ENCODE measurements around the gene USP53.
A peak's percentile ranks its signal among the peaks of the same experiment; 100 is the strongest.
"Not testable (repeated sequence)": the region's sequence is repeated elsewhere in the genome, so short reads cannot be mapped to it uniquely, and the experiment has no call there.

Gene USP53

GRCh38 chr4:119229908-119230687, 17.6 kb downstream of the USP53 start:
- no peak for DNase-seq

GRCh38 chr4:119231491-119231890, 19.0 kb downstream of the USP53 start:
- no peak for DNase-seq

DNA sequence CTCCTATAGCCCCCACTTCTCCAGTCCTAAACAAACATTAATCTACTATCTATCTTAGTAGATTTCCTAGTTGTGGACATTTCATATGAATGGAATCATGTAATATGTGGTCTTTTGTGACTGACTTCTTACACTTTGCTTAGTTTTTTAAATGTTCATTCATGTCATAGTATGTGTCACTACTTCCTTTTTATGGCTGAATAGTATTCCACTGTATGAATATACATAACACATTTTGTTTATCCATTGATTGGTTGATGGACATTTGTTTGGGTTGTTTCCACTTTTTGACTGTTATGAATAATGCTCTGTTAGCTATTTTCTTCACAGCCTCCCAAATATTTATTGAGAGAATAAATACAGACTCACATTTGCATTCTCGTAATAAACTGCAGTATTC, 19.8 kb downstream of the USP53 start:
- DNase-seq = no peak

DNA sequence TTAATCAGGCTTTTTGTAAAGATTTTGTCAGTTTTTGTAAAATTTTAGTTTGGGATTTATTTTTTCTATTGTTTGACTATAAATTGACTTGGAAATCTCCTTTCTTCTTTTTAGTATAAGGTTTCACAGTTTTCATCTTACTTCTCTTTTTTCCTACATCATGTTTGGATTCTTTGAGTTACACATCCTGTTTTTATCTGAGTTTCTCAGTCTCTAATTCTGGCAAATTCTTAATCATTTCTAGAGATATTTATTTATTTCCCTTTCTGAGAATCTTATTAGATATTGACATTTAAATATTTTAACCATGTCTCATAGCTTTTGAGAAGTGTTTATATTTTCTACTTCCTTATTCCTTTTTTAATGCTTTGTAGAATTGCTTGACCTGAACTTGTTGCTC, 20.7 kb downstream of the USP53 start:
- DNase-seq = no peak

- DNase-seq = no peak
Measured at GRCh38 chr4:119233750-119234149, 21.2 kb downstream of the USP53 start.

GRCh38 chr4:119237201-119237600, 24.7 kb downstream of the USP53 start:
- no peak for DNase-seq

DNA sequence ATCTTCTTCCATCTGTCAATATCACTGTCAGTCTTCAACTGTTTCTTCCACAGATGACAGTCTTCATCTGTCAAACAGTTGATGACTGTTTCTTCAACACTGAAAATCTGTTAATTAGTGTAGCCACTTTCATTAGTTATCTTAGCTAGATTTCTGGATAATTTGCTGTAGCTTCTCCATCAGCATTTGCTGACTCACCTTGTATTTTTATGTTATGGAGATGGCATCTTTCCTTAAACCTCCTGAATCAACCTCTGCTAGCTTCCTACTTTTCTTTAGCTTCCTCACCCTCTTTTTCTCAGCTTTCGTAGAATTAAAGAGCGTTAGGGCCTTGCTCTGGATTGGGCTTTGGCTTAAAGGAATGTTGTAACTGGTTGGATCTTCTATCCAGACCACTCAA, 25.1 kb downstream of the USP53 start:
- no peak for DNase-seq

DNA sequence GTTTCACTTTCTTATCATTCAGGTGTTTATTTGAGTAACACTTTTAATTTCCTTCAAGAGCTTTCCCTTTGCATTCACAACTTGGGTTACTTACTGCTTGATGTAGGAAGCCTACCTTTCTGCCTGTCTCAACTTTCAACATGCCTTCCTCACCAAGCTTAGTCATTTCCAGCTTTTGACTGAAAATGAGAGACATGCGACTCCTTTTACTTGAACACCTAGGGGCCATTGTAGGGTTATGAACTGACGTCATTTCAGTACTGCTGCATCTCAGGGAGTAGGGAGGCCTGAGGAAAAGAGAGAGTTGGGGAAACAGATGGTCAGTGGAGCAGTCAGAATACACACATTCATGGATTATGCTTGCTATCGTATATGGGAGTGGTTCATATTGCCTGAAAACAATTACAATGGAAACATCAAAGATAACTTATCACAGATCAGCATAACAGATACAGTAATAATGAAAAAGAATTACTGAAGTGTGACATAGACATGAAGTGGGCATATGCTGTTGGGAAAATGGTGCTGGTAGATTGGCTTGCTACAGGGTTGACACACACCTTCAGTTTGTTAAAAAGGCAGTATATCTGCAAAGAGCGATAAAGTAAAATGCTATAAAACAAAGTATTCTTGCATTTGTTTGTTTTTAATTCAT, 25.7 kb downstream of the USP53 start:
- DNase-seq = no peak

DNA sequence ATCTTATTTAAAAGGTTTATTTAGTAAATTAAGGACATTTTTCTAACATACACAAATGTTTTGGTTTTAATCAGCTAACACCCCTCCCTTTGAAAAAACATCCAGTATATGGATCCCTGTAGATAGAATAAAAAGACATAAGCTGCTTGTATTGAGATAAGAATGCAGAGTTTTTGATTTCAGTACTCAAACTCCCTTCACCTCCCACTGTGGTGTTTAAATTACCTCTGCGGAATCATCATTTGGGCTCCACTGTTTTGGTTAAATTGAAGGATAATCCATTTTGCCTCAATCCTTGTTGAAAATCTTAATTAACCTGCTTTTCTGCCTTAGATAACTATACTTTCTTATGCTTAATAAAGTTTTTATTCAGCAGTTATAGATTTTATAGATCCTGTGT, 27.6 kb downstream of the USP53 start:
- no peak for DNase-seq

DNA sequence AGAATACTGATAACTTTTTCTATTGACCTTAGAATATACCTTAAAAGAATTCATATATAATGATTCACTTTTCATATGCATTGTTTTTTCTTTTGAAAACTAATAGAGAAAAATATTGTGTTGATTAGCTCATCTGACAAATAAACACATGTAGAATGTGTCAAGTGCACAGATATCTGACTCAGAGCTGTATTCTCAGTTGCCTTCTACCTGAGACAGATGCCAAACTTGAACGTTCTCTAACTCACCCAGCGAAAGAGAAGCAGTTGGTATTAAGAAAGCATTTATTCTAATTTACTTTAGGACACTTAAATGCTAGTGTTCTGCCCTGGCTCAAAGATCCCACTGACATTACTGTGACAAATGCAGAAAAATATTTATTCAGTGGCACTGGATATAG, 28.1 kb downstream of the USP53 start:
- no peak for DNase-seq

- no peak for DNase-seq
Measured at GRCh38 chr4:119242417-119242816, 29.9 kb downstream of the USP53 start.

- no peak for DNase-seq
Measured at GRCh38 chr4:119243868-119244267, 31.4 kb downstream of the USP53 start.

GRCh38 chr4:119244344-119244743, 31.8 kb downstream of the USP53 start:
- no peak for DNase-seq

- DNase-seq = no peak
Measured at GRCh38 chr4:119244832-119245231, 32.3 kb downstream of the USP53 start.

- DNase-seq = peak in 1 of 14 donors; percentile 27
Measured at GRCh38 chr4:119246177-119246733, 33.7 kb downstream of the USP53 start.

DNA sequence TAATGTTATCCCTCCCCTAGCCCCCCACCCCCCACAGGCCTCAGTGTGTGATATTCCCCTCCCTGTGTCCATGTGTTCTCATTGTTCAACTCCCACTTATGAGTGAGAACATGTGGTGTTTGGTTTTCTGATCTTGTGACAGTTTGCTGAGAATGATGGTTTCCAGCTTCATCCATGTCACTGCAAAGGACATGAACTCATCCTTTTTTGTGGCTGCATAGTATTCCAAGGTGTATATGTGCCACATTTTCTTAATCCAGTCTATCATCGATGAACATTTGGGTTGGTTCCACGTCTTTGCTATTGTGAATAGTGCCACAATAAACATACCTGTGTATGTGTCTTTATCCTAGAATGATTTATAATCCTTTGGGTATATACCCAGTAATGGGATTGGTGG, 38.5 kb downstream of the USP53 start:
- not testable (repeated sequence) for DNase-seq

- DNase-seq = not testable (repeated sequence)
Measured at GRCh38 chr4:119255223-119255622, 42.7 kb downstream of the USP53 start.

DNA sequence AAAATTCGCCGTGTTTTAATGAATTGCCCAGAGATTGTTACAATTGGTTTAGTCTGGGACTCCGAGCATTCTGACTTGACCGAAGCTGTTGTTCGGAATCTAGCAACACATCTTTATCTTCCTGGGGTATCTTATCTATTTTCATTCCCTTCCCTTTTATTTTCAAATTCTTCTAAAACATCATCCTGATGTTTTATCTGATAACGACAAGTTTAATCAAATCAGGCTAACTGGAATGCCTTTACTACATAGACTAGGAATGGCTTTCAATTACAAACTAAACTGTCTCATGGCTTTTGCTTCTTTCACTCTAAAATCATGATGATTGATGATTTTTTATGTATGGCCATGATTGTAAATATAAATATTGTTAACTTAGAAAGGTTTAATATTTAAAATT, 48.0 kb downstream of the USP53 start:
- DNase-seq = no peak

DNA sequence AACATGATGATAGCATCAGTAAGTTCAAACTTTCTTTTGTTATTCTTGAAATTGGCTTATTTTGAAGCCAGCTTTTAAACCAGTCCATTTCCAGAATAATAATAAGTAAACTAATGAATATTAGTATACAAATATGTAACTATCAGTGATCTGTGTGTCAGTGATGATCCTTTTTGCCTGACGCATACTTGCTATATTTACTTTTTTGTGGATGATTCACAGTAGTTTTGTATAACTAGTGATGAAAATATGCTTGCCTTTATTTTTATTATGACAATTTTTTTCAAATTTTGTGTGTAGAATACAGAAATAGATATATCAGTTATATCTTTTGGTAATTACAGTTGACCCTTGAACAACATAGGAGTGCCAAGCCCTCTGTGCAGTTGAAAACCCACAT, 49.5 kb downstream of the USP53 start:
- no peak for DNase-seq

- DNase-seq = no peak
Measured at GRCh38 chr4:119264743-119265142, 52.2 kb downstream of the USP53 start.

DNA sequence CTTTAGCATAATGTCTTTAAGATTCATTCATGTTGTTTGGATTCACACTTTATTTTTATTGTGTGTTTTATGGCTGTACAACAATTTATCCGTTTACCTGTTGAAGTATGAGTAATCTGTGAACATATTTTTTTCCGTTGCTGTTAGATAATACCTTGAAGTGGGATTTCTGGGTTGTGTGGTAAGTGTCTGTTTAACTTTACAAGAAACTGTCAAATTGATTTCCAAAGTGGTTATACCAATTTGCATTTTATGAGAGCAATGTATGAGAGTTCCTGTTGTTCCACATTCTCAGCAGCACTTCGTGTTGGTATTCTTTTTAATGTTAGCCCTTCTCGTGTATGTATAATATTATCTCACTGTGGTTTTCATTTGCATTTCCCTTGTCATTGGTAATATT, 53.6 kb downstream of the USP53 start:
- no peak for DNase-seq

GRCh38 chr4:119268466-119268865, 56.0 kb downstream of the USP53 start:
- DNase-seq = no peak

GRCh38 chr4:119271361-119272085, 59.0 kb downstream of the USP53 start:
- DNase-seq = no peak

Data from C1 segment of cervical spinal cord (tissue), 14 donors.